Trophoblast cell (in vitro differentiated cells and primary cell): ENCODE results near the gene NATD1.

Experiments
- DNase-seq, 2 donors: peaks; one replicate each; pipeline ENCODE4 v3.0.0-alpha.2; 2016
- H2AFZ ChIP-seq: 2 replicates; pipeline ENCODE4 v1.6.1; 2013; ENCODE audit warnings: low read length, moderate library complexity, mild to moderate bottlenecking; ENCODE audit not compliant: insufficient read depth, poor library complexity
- H2AK5ac ChIP-seq: 2 replicates; pipeline ENCODE4 v1.6.1; 2013; ENCODE audit warnings: mild to moderate bottlenecking, low read length
- H2BK120ac ChIP-seq: 2 replicates; pipeline ENCODE4 v1.6.1; 2013; ENCODE audit warnings: low read length, mild to moderate bottlenecking, moderate library complexity; ENCODE audit not compliant: insufficient read depth, poor library complexity
- H2BK12ac ChIP-seq: 2 replicates; pipeline ENCODE4 v1.6.1; 2013; ENCODE audit warnings: mild to moderate bottlenecking, low read length, moderate library complexity
- H2BK5ac ChIP-seq: 2 replicates; pipeline ENCODE4 v1.6.1; 2013; ENCODE audit warnings: low read length, low read depth, moderate library complexity, mild to moderate bottlenecking; ENCODE audit not compliant: poor library complexity
- H3K14ac ChIP-seq: 2 replicates; pipeline ENCODE4 v1.6.1; 2013; ENCODE audit warnings: mild to moderate bottlenecking, low read length
- H3K18ac ChIP-seq: 2 replicates; pipeline ENCODE4 v1.6.1; 2013; ENCODE audit warnings: mild to moderate bottlenecking, low read length
- H3K23ac ChIP-seq: 2 replicates; pipeline ENCODE4 v1.6.1; 2013; ENCODE audit warnings: low read length
- H3K27ac ChIP-seq: 2 replicates; pipeline ENCODE4 v1.5.1; 2013; ENCODE audit warnings: low read depth, mild to moderate bottlenecking, inconsistent platforms, low read length, moderate library complexity
- H3K27me3 ChIP-seq: 2 replicates; pipeline ENCODE4 v1.6.1; 2013; ENCODE audit warnings: inconsistent platforms, mild to moderate bottlenecking, low read length, moderate library complexity; ENCODE audit not compliant: insufficient read depth
- H3K36me3 ChIP-seq, 2 experiments: 1 replicate in 1 of 2; 2 replicates in 1 of 2; pipeline ENCODE4 v1.6.1; 2013; ENCODE audit warnings: low read length in 2 of 2, mild to moderate bottlenecking in 2 of 2, moderate library complexity in 1 of 2; ENCODE audit not compliant: insufficient read depth in 2 of 2, control insufficient read depth in 1 of 2
- H3K4ac ChIP-seq: 2 replicates; pipeline ENCODE4 v1.6.1; 2013; ENCODE audit warnings: low read depth, mild to moderate bottlenecking, low read length, moderate library complexity
- H3K4me1 ChIP-seq, 2 experiments: 1 replicate in 1 of 2; 2 replicates in 1 of 2; pipeline ENCODE4 v1.6.1; 2013; ENCODE audit warnings: low read length in 2 of 2, mild to moderate bottlenecking in 2 of 2, moderate library complexity in 1 of 2; ENCODE audit not compliant: insufficient read depth in 2 of 2, control insufficient read depth in 1 of 2
- H3K4me2 ChIP-seq: 2 replicates; pipeline ENCODE4 v1.6.1; 2013; ENCODE audit warnings: inconsistent platforms, mild to moderate bottlenecking, low read length, moderate library complexity
- H3K4me3 ChIP-seq: 2 replicates; pipeline ENCODE4 v1.5.1; 2013; ENCODE audit warnings: mild to moderate bottlenecking, low read depth, low read length, inconsistent platforms
- H3K79me1 ChIP-seq: one replicate; pipeline ENCODE4 v1.6.1; 2013; ENCODE audit warnings: low read length
- H3K79me2 ChIP-seq: 2 replicates; pipeline ENCODE4 v1.6.1; 2013; ENCODE audit warnings: low read length, mild to moderate bottlenecking; ENCODE audit not compliant: control insufficient read depth, insufficient read depth, poor library complexity
- H3K9ac ChIP-seq: 2 replicates; pipeline ENCODE4 v1.6.1; 2013; ENCODE audit warnings: mild to moderate bottlenecking, low read length
- H3K9me3 ChIP-seq: 2 replicates; pipeline ENCODE4 v1.6.1; 2013; ENCODE audit warnings: low read depth, mild to moderate bottlenecking, control low read depth, inconsistent platforms, low read length; ENCODE audit not compliant: insufficient read depth
- H4K12ac ChIP-seq: 2 replicates; pipeline ENCODE4 v1.6.1; 2013; ENCODE audit warnings: low read depth, mild to moderate bottlenecking, low read length, moderate library complexity
- H4K8ac ChIP-seq: 2 replicates; pipeline ENCODE4 v1.6.1; 2013; ENCODE audit warnings: low read depth, mild to moderate bottlenecking, low read length, moderate library complexity
- H4K91ac ChIP-seq: one replicate; pipeline ENCODE4 v1.6.1; 2013; ENCODE audit warnings: low read depth, mild to moderate bottlenecking, low read length, moderate library complexity
- WGBS: extraction: QIAGEN DNeasy Blood & Tissue Kit; methylation state at CpG from one replicate; pipeline ENCODE4 v1.1.7; 2013; ENCODE audit warnings: missing lambda C conversion rate; ENCODE audit not compliant: insufficient read length, insufficient coverage; ENCODE audit errors: extremely low coverage; 5-methylcytosine and 5-hydroxymethylcytosine counted together

The NATD1 gene

GRCh38 chr17:21218831-21219380 is 34.3 kb downstream of the NATD1 start:
- no peak overlapping the region for H2BK5ac ChIP-seq

GRCh38 chr17:21218101-21218500 is 35.1 kb downstream of the NATD1 start:
- Histone ChIP-seq H2AK5ac (no peak overlapping the region), H3K79me2 (peaks cover 12% of the 10 kb centered on the region), H3K4ac (no peak overlapping the region), H3K27ac (no peak overlapping the region), H3K23ac (no peak overlapping the region), H4K8ac (no peak overlapping the region), H3K4me3 (no peak overlapping the region), H3K27me3 (no peaks in the 10 kb centered on the region), H2BK12ac (no peak overlapping the region), H3K79me1 (peaks cover 18% of the 10 kb centered on the region), H3K14ac (no peak overlapping the region), H3K36me3 (peaks cover 0 to 17% of the 10 kb centered on the region in 2 experiments), H2BK5ac (no peak overlapping the region), H3K18ac (no peak overlapping the region), H3K4me2 (no peak overlapping the region), H3K9me3 (peaks cover 4% of the 10 kb centered on the region), H2BK120ac (no peak overlapping the region), H4K12ac (no peak overlapping the region), H4K91ac (no peak overlapping the region), H3K9ac (no peak overlapping the region), H3K4me1 (peaks cover 13 to 14% of the 10 kb centered on the region in 2 experiments), H2AFZ (no peak overlapping the region)
- no CpG with 5 or more reads among the region's 3 CpGs for WGBS
- DNase-seq = no peak

More at GRCh38 chr17:21218831-21219380, 34.3 kb downstream of the NATD1 start:
- H3K27ac ChIP-seq = no peak overlapping the region
- H3K36me3 ChIP-seq = peaks cover 0 to 17% of the 10 kb centered on the region in 2 experiments
- no peaks in the 10 kb centered on the region for H3K27me3 ChIP-seq
- peaks cover 4% of the 10 kb centered on the region for H3K79me2 ChIP-seq
- H3K18ac ChIP-seq = no peak overlapping the region
- no peak overlapping the region for H3K14ac ChIP-seq
- H2AFZ ChIP-seq = no peak overlapping the region
- no peak overlapping the region for H3K4ac ChIP-seq
- peaks cover 14 to 17% of the 10 kb centered on the region in 2 experiments for H3K4me1 ChIP-seq
- no peak overlapping the region for H2BK120ac ChIP-seq
- H3K4me2 ChIP-seq = no peak overlapping the region
- no CpG with 5 or more reads among the region's 3 CpGs for WGBS
- H3K9ac ChIP-seq = no peak overlapping the region
- H3K9me3 ChIP-seq = peaks cover 4% of the 10 kb centered on the region
- H3K23ac ChIP-seq = no peak overlapping the region
- H4K8ac ChIP-seq = no peak overlapping the region
- H4K12ac ChIP-seq = no peak overlapping the region
- peaks cover 12% of the 10 kb centered on the region for H3K79me1 ChIP-seq
- no peak overlapping the region for H3K4me3 ChIP-seq
- H4K91ac ChIP-seq = no peak overlapping the region
- DNase-seq = no peak
- H2BK12ac ChIP-seq = no peak overlapping the region
- H2AK5ac ChIP-seq = no peak overlapping the region

- Histone ChIP-seq H3K9me3 (peaks cover under 1% of the 10 kb centered on the region), H2BK5ac (no peak overlapping the region), H4K91ac (no peak overlapping the region), H3K79me2 (peaks cover 16% of the 10 kb centered on the region), H3K4me1 (peaks cover 13 to 16% of the 10 kb centered on the region in 2 experiments), H3K23ac (no peak overlapping the region), H2BK120ac (no peak overlapping the region), H3K4ac (no peak overlapping the region), H2AFZ (no peak overlapping the region), H3K18ac (no peak overlapping the region), H2BK12ac (no peak overlapping the region), H4K12ac (no peak overlapping the region), H3K27me3 (no peaks in the 10 kb centered on the region), H3K4me3 (no peak overlapping the region), H4K8ac (no peak overlapping the region), H3K14ac (no peak overlapping the region), H3K9ac (no peak overlapping the region), H3K79me1 (peaks cover 18% of the 10 kb centered on the region), H3K36me3 (peaks cover 0 to 13% of the 10 kb centered on the region in 2 experiments), H3K27ac (no peak overlapping the region), H3K4me2 (no peak overlapping the region), H2AK5ac (no peak overlapping the region)
- no CpG with 5 or more reads among the region's 1 CpG for WGBS
- no peak for DNase-seq
Observed at GRCh38 chr17:21217346-21217745, 35.9 kb downstream of the NATD1 start.

GRCh38 chr17:21215935-21216334 is 37.3 kb downstream of the NATD1 start:
- H3K4me2 ChIP-seq = peak overlapping the region; percentile 2
- H3K9ac ChIP-seq = no peak overlapping the region
- H2BK120ac ChIP-seq = no peak overlapping the region
- WGBS = no CpG with 5 or more reads among the region's 6 CpGs
- H3K27ac ChIP-seq = no peak overlapping the region
- no peak overlapping the region for H3K4ac ChIP-seq
- no peak overlapping the region for H2BK12ac ChIP-seq
- peak; percentile 57 to 67 for DNase-seq
- H3K36me3 ChIP-seq = peaks cover 2% of the 10 kb centered on the region in 2 experiments
- H3K27me3 ChIP-seq = no peaks in the 10 kb centered on the region
- H3K18ac ChIP-seq = no peak overlapping the region
- H4K12ac ChIP-seq = no peak overlapping the region
- H3K23ac ChIP-seq = no peak overlapping the region
- H4K91ac ChIP-seq = no peak overlapping the region
- peaks cover 18% of the 10 kb centered on the region for H3K79me1 ChIP-seq
- no peaks in the 10 kb centered on the region for H3K9me3 ChIP-seq
- no peak overlapping the region for H2AK5ac ChIP-seq
- H4K8ac ChIP-seq = no peak overlapping the region
- no peak overlapping the region for H2AFZ ChIP-seq
- peaks cover 13 to 21% of the 10 kb centered on the region in 2 experiments for H3K4me1 ChIP-seq
- H3K4me3 ChIP-seq = no peak overlapping the region
- no peak overlapping the region for H3K14ac ChIP-seq
- H3K79me2 ChIP-seq = peaks cover 26% of the 10 kb centered on the region
- no peak overlapping the region for H2BK5ac ChIP-seq
